HCT116 (cell line): ENCODE results near the gene INSIG2. TPM values are rescaled to one million over a fixed set of nuclear protein-coding genes. Genes with fewer than 3 reads are reported as not detected.

ENCODE experiments used
- ATAC-seq: fragments of 200-7000 bp; cut with Tn5 transposase; 2 replicates; pipeline ENCODE4 v1.9.1; 2020; ENCODE audit warnings: mild to moderate bottlenecking, moderate library complexity
- BruUV-seq: library from RNA; stranded (reverse); fragments of 400-500 nt; replicated peaks from 2 replicates; lab custom pipeline; 2021; lab: Mats Ljungman, UMichigan
- CTCF ChIA-PET: fragments of 300-600 bp; sonication (Branson Sonifier 250); formaldehyde crosslinking; loops from one replicate; lab custom pipeline; 2021; ENCODE audit warnings: antibody characterized with exemption; lab: Charles Lee
- POLR2A ChIA-PET: fragments of 300-600, 350-600 bp; sonication (Branson Sonifier 250); formaldehyde crosslinking; loops from one replicate; lab custom pipeline; 2021; ENCODE audit warnings: antibody characterized with exemption; lab: Charles Lee
- RAD21 ChIA-PET, 2 experiments: fragments of 300-600 bp; sonication (Branson Sonifier 250); formaldehyde crosslinking; loops; one replicate each; lab custom pipeline; 2023; ENCODE audit warnings: low total read pairs in 2 of 2; ENCODE audit not compliant: uncharacterized antibody in 2 of 2, unreplicated experiment in 2 of 2, low non-redundant PET in 1 of 2; lab: Charles Lee
- DNase-seq: peaks from one replicate; pipeline ENCODE4 v3.0.0-alpha.2; 2010; ENCODE audit warnings: low read depth, low spot score
- H2AFZ ChIP-seq: fragments of 200-600 bp; shearing (Covaris generic), sonication (generic); 2 replicates; pipeline ENCODE4 v1.6.1; 2017; ENCODE audit warnings: low read depth, mixed run types, mixed read lengths, antibody characterized with exemption, low read length; ENCODE audit not compliant: poor library complexity, severe bottlenecking
- H3K27ac ChIP-seq: 2 replicates; pipeline ENCODE4 v1.5.1; 2012; ENCODE audit warnings: low read depth, low read length
- H3K27me3 ChIP-seq: fragments of 200-600 bp; sonication (generic); 2 replicates; pipeline ENCODE4 v1.6.1; 2016; ENCODE audit warnings: mixed run types, low read length, mixed read lengths; ENCODE audit not compliant: insufficient read depth
- H3K36me3 ChIP-seq, 2 experiments: fragments of 200-500 bp in 1 of 2; fragments of 200-600 bp in 1 of 2; sonication (Bioruptor generic) in 1 of 2; sonication (generic) in 1 of 2; 2 replicates each; pipeline versions ENCODE4 v1.5.1 to v1.6.1; 2014 to 2016; ENCODE audit warnings: low read length in 2 of 2, inconsistent platforms in 1 of 2, mixed read lengths in 1 of 2, mixed run types in 1 of 2; ENCODE audit not compliant: insufficient read depth in 2 of 2, control insufficient read depth in 1 of 2
- H3K4me1 ChIP-seq, 2 experiments: fragments of 200-600 bp in 1 of 2; sonication (generic) in 1 of 2; 2 replicates each; pipeline versions ENCODE4 v1.5.1 to v1.6.1; 2012 to 2017; ENCODE audit warnings: low read length in 2 of 2, inconsistent platforms in 1 of 2, mild to moderate bottlenecking in 1 of 2, mixed read lengths in 1 of 2, mixed run types in 1 of 2, moderate library complexity in 1 of 2; ENCODE audit not compliant: insufficient read depth in 2 of 2, control insufficient read depth in 1 of 2
- H3K4me2 ChIP-seq: fragments of 200-600 bp; sonication (generic); 2 replicates; pipeline ENCODE4 v1.6.1; 2017; ENCODE audit warnings: mixed run types, low read length, mixed read lengths
- H3K4me3 ChIP-seq, 2 experiments: fragments of 200-600 bp in 1 of 2; sonication (generic) in 1 of 2; replicated peaks in 1 of 2; 2 replicates each; pipeline ENCODE4 v1.5.1; 2011 to 2016; ENCODE audit warnings: low read length in 2 of 2, control low read depth in 1 of 2, low read depth in 1 of 2, mild to moderate bottlenecking in 1 of 2, mixed read lengths in 1 of 2, mixed run types in 1 of 2
- H3K79me2 ChIP-seq: fragments of 200-600 bp; sonication (generic); 2 replicates; pipeline ENCODE4 v1.6.1; 2017; ENCODE audit warnings: mild to moderate bottlenecking, mixed run types, low read length, moderate library complexity, mixed read lengths; ENCODE audit not compliant: insufficient read depth
- H3K9ac ChIP-seq: fragments of 200-600 bp; sonication (generic); 2 replicates; pipeline ENCODE4 v1.6.1; 2016; ENCODE audit warnings: low read length, mixed read lengths
- H3K9me2 ChIP-seq: fragments of 200-600 bp; sonication (generic), shearing (Covaris generic); 2 replicates; pipeline ENCODE4 v1.6.1; 2017; ENCODE audit warnings: mixed run types, mild to moderate bottlenecking, moderate library complexity; ENCODE audit not compliant: insufficient read depth
- H3K9me3 ChIP-seq, 2 experiments: fragments of 200-500 bp in 1 of 2; fragments of 200-600 bp in 1 of 2; sonication (Bioruptor generic) in 1 of 2; sonication (generic) in 1 of 2; 2 replicates each; pipeline ENCODE4 v1.6.1; 2014 to 2017; ENCODE audit warnings: low read length in 2 of 2, mixed read lengths in 2 of 2, inconsistent platforms in 1 of 2, low read depth in 1 of 2, mild to moderate bottlenecking in 1 of 2, mixed run types in 1 of 2, moderate library complexity in 1 of 2; ENCODE audit not compliant: control insufficient read depth in 1 of 2, insufficient read depth in 1 of 2
- H4K20me1 ChIP-seq: fragments of 200-600 bp; sonication (generic), shearing (Covaris generic); 2 replicates; pipeline ENCODE4 v1.6.1; 2017; ENCODE audit warnings: mixed run types, mild to moderate bottlenecking, moderate library complexity; ENCODE audit not compliant: insufficient read depth
- CBX3 ChIP-seq: IDR thresholded peaks from 2 replicates; pipeline ENCODE4 v1.6.1; 2012; ENCODE audit warnings: low read depth
- EGR1 ChIP-seq: IDR thresholded peaks from 2 replicates; pipeline ENCODE4 v1.6.1; 2012; ENCODE audit warnings: low read depth
- ELF1 ChIP-seq: IDR thresholded peaks from 2 replicates; pipeline ENCODE4 v1.6.1; 2012; ENCODE audit warnings: low read depth, borderline replicate concordance
- EZH2 ChIP-seq: fragments of 200-600 bp; sonication (generic); IDR thresholded peaks from 2 replicates; pipeline ENCODE4 v1.6.1; 2017; ENCODE audit warnings: antibody characterized with exemption, mixed run types
- EZH2phosphoT487 ChIP-seq: fragments of 200-600 bp; IDR thresholded peaks from 2 replicates; pipeline ENCODE4 v1.6.1; 2018; ENCODE audit warnings: antibody characterized with exemption, borderline replicate concordance
- FOSL1 ChIP-seq: IDR thresholded peaks from 2 replicates; pipeline ENCODE4 v1.6.1; 2012; ENCODE audit warnings: low read depth
- JUND ChIP-seq: IDR thresholded peaks from 2 replicates; pipeline ENCODE4 v1.6.1; 2012
- POLR2A ChIP-seq: IDR thresholded peaks from 2 replicates; pipeline ENCODE4 v1.7.0; 2011; ENCODE audit warnings: borderline replicate concordance; ENCODE audit not compliant: insufficient read depth, insufficient read length; ENCODE audit errors: extremely low read depth
- POLR2AphosphoS5 ChIP-seq: IDR thresholded peaks from 2 replicates; pipeline ENCODE4 v1.6.1; 2011; ENCODE audit warnings: mild to moderate bottlenecking, low read depth, low read length, moderate library complexity
- SRF ChIP-seq: IDR thresholded peaks from 2 replicates; pipeline ENCODE4 v1.6.1; 2012; ENCODE audit warnings: low read depth
- TCF7L2 ChIP-seq: IDR thresholded peaks from 2 replicates; pipeline ENCODE4 v1.7.0; 2011; ENCODE audit warnings: borderline replicate concordance, inconsistent platforms; ENCODE audit not compliant: insufficient read depth, insufficient read length; ENCODE audit errors: extremely low read depth
- ZFX ChIP-seq: fragments of 450-650 bp; IDR thresholded peaks from 2 replicates; pipeline ENCODE4 v1.6.1; 2017
- ZNF274 ChIP-seq: fragments of 200-500 bp; sonication (Bioruptor generic); IDR thresholded peaks from 2 replicates; pipeline ENCODE4 v1.6.1; 2014; ENCODE audit warnings: mild to moderate bottlenecking, low read depth, low read length, inconsistent platforms
- intact Hi-C: fragments of 100-400 bp; cut with micrococcal nuclease; formaldehyde crosslinking; loops from 2 replicates; pipeline ENCODE4 v1.10.0; 2022
- total RNA-seq: library from RNA; stranded (reverse); gene quantifications from one replicate; pipeline ENCODE4 v1.2.1, GENCODE V29; 2021; ENCODE audit not compliant: unreplicated experiment
- TF ChIP-seq, protein P1 (sequence below), 3 experiments: fragments of 200-600 bp in 1 of 3; sonication (generic) in 1 of 3; IDR thresholded peaks in 2 of 3; conservative IDR thresholded peaks in 1 of 3; 2 replicates each; pipeline ENCODE4 v1.5.1; 2012 to 2017; ENCODE audit warnings: low read depth in 2 of 3, low read length in 2 of 3, antibody characterized with exemption in 1 of 3, borderline replicate concordance in 1 of 3, control low read depth in 1 of 3, mild to moderate bottlenecking in 1 of 3, mixed read lengths in 1 of 3, mixed run types in 1 of 3, moderate library complexity in 1 of 3; ENCODE audit not compliant: insufficient read depth in 1 of 3
- TF ChIP-seq, protein P2 (sequence below): IDR thresholded peaks from 2 replicates; pipeline ENCODE4 v1.6.1; 2011; ENCODE audit warnings: mild to moderate bottlenecking, low read length, moderate library complexity; ENCODE audit not compliant: insufficient replicate concordance; ENCODE audit errors: extremely low read depth
- TF ChIP-seq, protein P3 (sequence below): IDR thresholded peaks from 2 replicates; pipeline ENCODE4 v1.6.1; 2012

INSIG2 gene
- total RNA-seq, 1 experiment from 2014 or later: 21.8 TPM

DNA sequence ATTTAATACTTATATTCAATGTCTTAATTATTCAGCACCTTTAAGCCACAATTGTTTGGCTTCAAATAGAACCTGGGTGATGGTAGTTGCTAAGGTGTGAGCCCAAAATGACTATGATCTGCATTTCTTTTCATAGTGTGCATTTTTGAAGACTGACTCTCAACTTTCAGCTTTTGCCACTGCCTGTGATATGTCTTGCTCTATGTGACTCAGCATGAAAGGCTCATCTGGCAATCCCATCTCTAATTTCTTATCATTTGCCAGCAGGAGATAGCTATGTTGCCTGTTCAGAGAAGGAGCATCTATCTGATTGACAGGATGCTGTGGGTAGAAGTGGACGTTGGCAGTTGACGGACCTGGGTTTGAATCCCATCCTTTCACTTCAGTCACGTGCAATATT is 39.9 kb upstream of the INSIG2 start:
- ChIA-PET CTCF (interaction anchor here (3.0 to 3.2 kb wide), 2 partner anchors 16 to 807 kb away, joined by 29 to 42 read pairs; no protein-coding TSS in a partner anchor), POLR2A (no interaction called here), RAD21 (no interaction called here)
- ATAC-seq (no peak), DNase-seq (no peak)
- Histone ChIP-seq H3K9me3 (no peaks in the 10 kb centered on the region), H3K9ac (no peak overlapping the region), H3K4me1 (peaks cover 0 to 24% of the 10 kb centered on the region in 2 experiments; a peak in 2 of 4 replicates), H3K4me2 (no peak overlapping the region), H2AFZ (no peak overlapping the region), H3K4me3 (no peak overlapping the region), H3K27me3 (no peaks in the 10 kb centered on the region), H3K9me2 (no peaks in the 10 kb centered on the region), H3K36me3 (no peaks in the 10 kb centered on the region), H4K20me1 (no peaks in the 10 kb centered on the region), H3K27ac (no peak overlapping the region), H3K79me2 (no peaks in the 10 kb centered on the region)
- BruUV-seq: no TSS peak
- intact Hi-C loops: loop anchor here (5.0 to 10.0 kb wide), 3 partner anchors 174 to 606 kb away; no protein-coding TSS in a partner anchor
- TF ChIP-seq FOSL1 (no peak), ELF1 (no peak), ZNF274 (no peak), SRF (no peak), TCF7L2 (no peak), EZH2phosphoT487 (no peak), CBX3 (no peak), EGR1 (no peak), EZH2 (no peak), POLR2AphosphoS5 (no peak), ZFX (no peak), JUND (no peak), POLR2A (no peak)
- TF ChIP-seq, protein P1, sequence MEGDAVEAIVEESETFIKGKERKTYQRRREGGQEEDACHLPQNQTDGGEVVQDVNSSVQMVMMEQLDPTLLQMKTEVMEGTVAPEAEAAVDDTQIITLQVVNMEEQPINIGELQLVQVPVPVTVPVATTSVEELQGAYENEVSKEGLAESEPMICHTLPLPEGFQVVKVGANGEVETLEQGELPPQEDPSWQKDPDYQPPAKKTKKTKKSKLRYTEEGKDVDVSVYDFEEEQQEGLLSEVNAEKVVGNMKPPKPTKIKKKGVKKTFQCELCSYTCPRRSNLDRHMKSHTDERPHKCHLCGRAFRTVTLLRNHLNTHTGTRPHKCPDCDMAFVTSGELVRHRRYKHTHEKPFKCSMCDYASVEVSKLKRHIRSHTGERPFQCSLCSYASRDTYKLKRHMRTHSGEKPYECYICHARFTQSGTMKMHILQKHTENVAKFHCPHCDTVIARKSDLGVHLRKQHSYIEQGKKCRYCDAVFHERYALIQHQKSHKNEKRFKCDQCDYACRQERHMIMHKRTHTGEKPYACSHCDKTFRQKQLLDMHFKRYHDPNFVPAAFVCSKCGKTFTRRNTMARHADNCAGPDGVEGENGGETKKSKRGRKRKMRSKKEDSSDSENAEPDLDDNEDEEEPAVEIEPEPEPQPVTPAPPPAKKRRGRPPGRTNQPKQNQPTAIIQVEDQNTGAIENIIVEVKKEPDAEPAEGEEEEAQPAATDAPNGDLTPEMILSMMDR (IDR thresholded peaks at IDR 0.05 in 2 of 3, conservative IDR thresholded peaks at IDR 0.05 in 1 of 3; ENCODE audit: borderline replicate concordance in 1 of 3, insufficient read depth in 1 of 3, low read depth in 2 of 3, low read length in 2 of 3): no peak
- TF ChIP-seq, protein P2, sequence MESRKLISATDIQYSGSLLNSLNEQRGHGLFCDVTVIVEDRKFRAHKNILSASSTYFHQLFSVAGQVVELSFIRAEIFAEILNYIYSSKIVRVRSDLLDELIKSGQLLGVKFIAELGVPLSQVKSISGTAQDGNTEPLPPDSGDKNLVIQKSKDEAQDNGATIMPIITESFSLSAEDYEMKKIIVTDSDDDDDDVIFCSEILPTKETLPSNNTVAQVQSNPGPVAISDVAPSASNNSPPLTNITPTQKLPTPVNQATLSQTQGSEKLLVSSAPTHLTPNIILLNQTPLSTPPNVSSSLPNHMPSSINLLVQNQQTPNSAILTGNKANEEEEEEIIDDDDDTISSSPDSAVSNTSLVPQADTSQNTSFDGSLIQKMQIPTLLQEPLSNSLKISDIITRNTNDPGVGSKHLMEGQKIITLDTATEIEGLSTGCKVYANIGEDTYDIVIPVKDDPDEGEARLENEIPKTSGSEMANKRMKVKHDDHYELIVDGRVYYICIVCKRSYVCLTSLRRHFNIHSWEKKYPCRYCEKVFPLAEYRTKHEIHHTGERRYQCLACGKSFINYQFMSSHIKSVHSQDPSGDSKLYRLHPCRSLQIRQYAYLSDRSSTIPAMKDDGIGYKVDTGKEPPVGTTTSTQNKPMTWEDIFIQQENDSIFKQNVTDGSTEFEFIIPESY: no peak
- TF ChIP-seq, protein P3, sequence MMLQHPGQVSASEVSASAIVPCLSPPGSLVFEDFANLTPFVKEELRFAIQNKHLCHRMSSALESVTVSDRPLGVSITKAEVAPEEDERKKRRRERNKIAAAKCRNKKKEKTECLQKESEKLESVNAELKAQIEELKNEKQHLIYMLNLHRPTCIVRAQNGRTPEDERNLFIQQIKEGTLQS: no peak
